WTC11 (cell line): ENCODE data around the gene DIP2A. TPM values are rescaled to one million over a fixed set of nuclear protein-coding genes. Genes with fewer than 3 reads are reported as not detected.

ENCODE experiments used
- ATAC-seq: fragments of 200-7000 bp; cut with Tn5 transposase; 2 replicates; pipeline ENCODE4 v1.10.0; 2021; ENCODE audit warnings: mild to moderate bottlenecking, moderate library complexity
- CTCF ChIA-PET: fragments of 300-600 bp; sonication (Branson Sonifier 250); formaldehyde crosslinking; loops from one replicate; lab custom pipeline; 2021; ENCODE audit warnings: antibody characterized with exemption; lab: Charles Lee
- POLR2A ChIA-PET: fragments of 350-600 bp; sonication (Branson Sonifier 250); formaldehyde crosslinking; loops from one replicate; lab custom pipeline; 2021; ENCODE audit warnings: antibody characterized with exemption; lab: Charles Lee
- DNase-seq: peaks from one replicate; pipeline ENCODE4 v3.0.0; 2021; ENCODE audit warnings: low spot score
- H3K27ac Mint-ChIP-seq: 2 replicates; pipeline ENCODE4 v1.8.0; 2021; ENCODE audit warnings: mixed read lengths
- H3K27me3 Mint-ChIP-seq: 2 replicates; pipeline ENCODE4 v1.8.0; 2021; ENCODE audit warnings: low read depth, mild to moderate bottlenecking, moderate library complexity, mixed read lengths
- H3K36me3 Mint-ChIP-seq: 2 replicates; pipeline ENCODE4 v1.8.0; 2021; ENCODE audit warnings: mixed read lengths
- H3K4me1 Mint-ChIP-seq: 2 replicates; pipeline ENCODE4 v1.8.0; 2022; ENCODE audit warnings: mixed read lengths
- H3K4me3 Mint-ChIP-seq: 2 replicates; pipeline ENCODE4 v1.8.0; 2021; ENCODE audit warnings: mild to moderate bottlenecking, moderate library complexity, mixed read lengths
- H3K9me3 Mint-ChIP-seq: 2 replicates; pipeline ENCODE4 v1.8.0; 2021; ENCODE audit warnings: mixed read lengths
- CREM ChIP-seq: sonication (generic); formaldehyde crosslinking; IDR thresholded peaks from 2 replicates; pipeline ENCODE4 v1.8.1; 2022; ENCODE audit warnings: mild to moderate bottlenecking, missing genetic modification reagents, moderate library complexity
- GABPB1 ChIP-seq: sonication (generic); formaldehyde crosslinking; IDR thresholded peaks from 2 replicates; pipeline ENCODE4 v1.8.1; 2023; ENCODE audit warnings: mild to moderate bottlenecking, missing genetic modification reagents
- GRHL2 ChIP-seq: fragments of 250-450 bp; sonication (Bioruptor Pico); IDR thresholded peaks from 2 replicates; pipeline ENCODE4 v1.8.0; 2022; ENCODE audit warnings: mild to moderate bottlenecking, moderate library complexity; ENCODE audit not compliant: insufficient replicate concordance, severe bottlenecking
- IRF2 ChIP-seq: sonication (generic); formaldehyde crosslinking; IDR thresholded peaks from 2 replicates; pipeline ENCODE4 v1.8.0; 2022; ENCODE audit warnings: low read depth, missing genetic modification reagents, borderline replicate concordance
- MXD4 ChIP-seq: fragments of 250-450 bp; sonication (Bioruptor Pico); IDR thresholded peaks from 2 replicates; pipeline ENCODE4 v1.8.0; 2021; ENCODE audit warnings: mild to moderate bottlenecking, moderate library complexity, borderline replicate concordance
- NFATC4 ChIP-seq: fragments of 250-450 bp; sonication (Bioruptor Pico); IDR thresholded peaks from 2 replicates; pipeline ENCODE4 v1.9.0; 2021; ENCODE audit warnings: mild to moderate bottlenecking
- NFYB ChIP-seq: sonication (generic); formaldehyde crosslinking; conservative IDR thresholded peaks from 2 replicates; pipeline ENCODE4 v1.8.0; 2022; ENCODE audit warnings: low read depth, missing genetic modification reagents
- NR1H2 ChIP-seq: sonication (generic); formaldehyde crosslinking; IDR thresholded peaks from 2 replicates; pipeline ENCODE4 v1.9.0; 2021; ENCODE audit warnings: mild to moderate bottlenecking, moderate library complexity, missing genetic modification reagents
- NR2C2 ChIP-seq: sonication (generic); formaldehyde crosslinking; IDR thresholded peaks from 2 replicates; pipeline ENCODE4 v1.8.0; 2022; ENCODE audit warnings: mild to moderate bottlenecking, missing genetic modification reagents
- OVOL2 ChIP-seq: fragments of 250-450 bp; sonication (Bioruptor Pico); IDR thresholded peaks from 2 replicates; pipeline ENCODE4 v1.9.0; 2021; ENCODE audit warnings: mild to moderate bottlenecking, borderline replicate concordance
- PRRX2 ChIP-seq: fragments of 250-450 bp; sonication (Bioruptor Pico); IDR thresholded peaks from 2 replicates; pipeline ENCODE4 v1.8.0; 2021; ENCODE audit warnings: mild to moderate bottlenecking
- RORB ChIP-seq: fragments of 250-450 bp; sonication (Bioruptor Pico); IDR thresholded peaks from 2 replicates; pipeline ENCODE4 v1.9.0; 2021; ENCODE audit warnings: mild to moderate bottlenecking
- ZNF219 ChIP-seq: sonication (generic); formaldehyde crosslinking; IDR thresholded peaks from 2 replicates; pipeline ENCODE4 v1.8.0; 2023; ENCODE audit warnings: missing genetic modification reagents, mild to moderate bottlenecking, borderline replicate concordance
- ZNF317 ChIP-seq: sonication (generic); formaldehyde crosslinking; IDR thresholded peaks from 2 replicates; pipeline ENCODE4 v1.8.1; 2023; ENCODE audit warnings: low read depth, mild to moderate bottlenecking, moderate library complexity, missing genetic modification reagents, borderline replicate concordance
- ZNF396 ChIP-seq: fragments of 250-450 bp; sonication (Bioruptor Pico); IDR thresholded peaks from 2 replicates; pipeline ENCODE4 v1.8.0; 2021; ENCODE audit warnings: mild to moderate bottlenecking, moderate library complexity, borderline replicate concordance
- total RNA-seq: library from RNA; stranded (reverse); gene quantifications from 3 replicates; pipeline ENCODE4 v1.2.3, GENCODE V29; 2021
- TF ChIP-seq, protein P1 (sequence below): sonication (generic); formaldehyde crosslinking; conservative IDR thresholded peaks from 2 replicates; pipeline ENCODE4 v1.8.1; 2023; ENCODE audit warnings: mild to moderate bottlenecking, low read depth, missing genetic modification reagents, moderate library complexity
- TF ChIP-seq, protein P2 (sequence below): fragments of 250-450 bp; sonication (Bioruptor Pico); IDR thresholded peaks from 2 replicates; pipeline ENCODE4 v1.8.0; 2021; ENCODE audit warnings: mild to moderate bottlenecking
- TF ChIP-seq, protein P3 (sequence below): fragments of 250-450 bp; sonication (Bioruptor Pico); IDR thresholded peaks from 2 replicates; pipeline ENCODE4 v1.9.0; 2021; ENCODE audit warnings: mild to moderate bottlenecking
- TF ChIP-seq, protein P4 (sequence below): sonication (generic); formaldehyde crosslinking; IDR thresholded peaks from 2 replicates; pipeline ENCODE4 v1.8.1; 2023; ENCODE audit warnings: mild to moderate bottlenecking, missing genetic modification reagents
- TF ChIP-seq, protein P5 (sequence below): sonication (generic); formaldehyde crosslinking; IDR thresholded peaks from 2 replicates; pipeline ENCODE4 v1.8.1; 2022; ENCODE audit warnings: mild to moderate bottlenecking, missing genetic modification reagents, moderate library complexity, borderline replicate concordance

DIP2A gene
- total RNA-seq, 1 experiment from 2014 or later = 39.4 TPM

DNA sequence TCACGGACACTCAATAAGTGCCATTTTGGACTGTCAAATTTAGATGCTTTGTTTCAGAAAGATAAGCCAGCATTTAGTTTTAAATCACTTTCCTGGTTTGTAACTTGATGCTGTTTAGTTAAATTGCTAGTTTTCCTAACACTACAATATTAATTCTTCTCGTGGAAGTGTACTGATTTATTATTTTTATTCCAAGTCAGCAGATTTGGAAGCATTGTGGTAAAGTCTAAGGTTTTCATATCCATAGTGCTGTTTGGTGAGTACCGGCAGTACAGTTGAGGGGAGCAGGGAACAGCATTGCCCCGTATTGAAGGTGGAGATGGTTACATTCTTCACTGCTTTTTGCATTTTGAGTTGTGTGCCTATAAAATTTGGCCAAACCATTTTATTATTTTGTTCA, 109.9 kb downstream of the DIP2A start:
- DNase-seq (no peak), ATAC-seq (no peak)
- peaks cover 51% of the 10 kb centered on the region for H3K36me3 Mint-ChIP-seq
- H3K4me1 Mint-ChIP-seq = no peaks in the 10 kb centered on the region
- H3K4me3 Mint-ChIP-seq = no peak overlapping the region
- H3K27ac Mint-ChIP-seq = no peak overlapping the region
- no peak for TF ChIP-seq MXD4 (CRISPR knock-in tag)
- no peak for TF ChIP-seq NFYB (CRISPR knock-in tag)
- no peak for TF ChIP-seq NR1H2 (CRISPR knock-in tag)
- TF ChIP-seq NFATC4 (CRISPR knock-in tag) = no peak
- TF ChIP-seq PRRX2 (CRISPR knock-in tag) = no peak
- TF ChIP-seq, protein P1, sequence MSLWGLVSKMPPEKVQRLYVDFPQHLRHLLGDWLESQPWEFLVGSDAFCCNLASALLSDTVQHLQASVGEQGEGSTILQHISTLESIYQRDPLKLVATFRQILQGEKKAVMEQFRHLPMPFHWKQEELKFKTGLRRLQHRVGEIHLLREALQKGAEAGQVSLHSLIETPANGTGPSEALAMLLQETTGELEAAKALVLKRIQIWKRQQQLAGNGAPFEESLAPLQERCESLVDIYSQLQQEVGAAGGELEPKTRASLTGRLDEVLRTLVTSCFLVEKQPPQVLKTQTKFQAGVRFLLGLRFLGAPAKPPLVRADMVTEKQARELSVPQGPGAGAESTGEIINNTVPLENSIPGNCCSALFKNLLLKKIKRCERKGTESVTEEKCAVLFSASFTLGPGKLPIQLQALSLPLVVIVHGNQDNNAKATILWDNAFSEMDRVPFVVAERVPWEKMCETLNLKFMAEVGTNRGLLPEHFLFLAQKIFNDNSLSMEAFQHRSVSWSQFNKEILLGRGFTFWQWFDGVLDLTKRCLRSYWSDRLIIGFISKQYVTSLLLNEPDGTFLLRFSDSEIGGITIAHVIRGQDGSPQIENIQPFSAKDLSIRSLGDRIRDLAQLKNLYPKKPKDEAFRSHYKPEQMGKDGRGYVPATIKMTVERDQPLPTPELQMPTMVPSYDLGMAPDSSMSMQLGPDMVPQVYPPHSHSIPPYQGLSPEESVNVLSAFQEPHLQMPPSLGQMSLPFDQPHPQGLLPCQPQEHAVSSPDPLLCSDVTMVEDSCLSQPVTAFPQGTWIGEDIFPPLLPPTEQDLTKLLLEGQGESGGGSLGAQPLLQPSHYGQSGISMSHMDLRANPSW (CRISPR knock-in tag) = no peak
- TF ChIP-seq, protein P2, sequence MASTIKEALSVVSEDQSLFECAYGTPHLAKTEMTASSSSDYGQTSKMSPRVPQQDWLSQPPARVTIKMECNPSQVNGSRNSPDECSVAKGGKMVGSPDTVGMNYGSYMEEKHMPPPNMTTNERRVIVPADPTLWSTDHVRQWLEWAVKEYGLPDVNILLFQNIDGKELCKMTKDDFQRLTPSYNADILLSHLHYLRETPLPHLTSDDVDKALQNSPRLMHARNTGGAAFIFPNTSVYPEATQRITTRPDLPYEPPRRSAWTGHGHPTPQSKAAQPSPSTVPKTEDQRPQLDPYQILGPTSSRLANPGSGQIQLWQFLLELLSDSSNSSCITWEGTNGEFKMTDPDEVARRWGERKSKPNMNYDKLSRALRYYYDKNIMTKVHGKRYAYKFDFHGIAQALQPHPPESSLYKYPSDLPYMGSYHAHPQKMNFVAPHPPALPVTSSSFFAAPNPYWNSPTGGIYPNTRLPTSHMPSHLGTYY (CRISPR knock-in tag) = no peak
- TF ChIP-seq, protein P3, sequence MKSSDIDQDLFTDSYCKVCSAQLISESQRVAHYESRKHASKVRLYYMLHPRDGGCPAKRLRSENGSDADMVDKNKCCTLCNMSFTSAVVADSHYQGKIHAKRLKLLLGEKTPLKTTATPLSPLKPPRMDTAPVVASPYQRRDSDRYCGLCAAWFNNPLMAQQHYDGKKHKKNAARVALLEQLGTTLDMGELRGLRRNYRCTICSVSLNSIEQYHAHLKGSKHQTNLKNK (CRISPR knock-in tag) = no peak
- TF ChIP-seq, protein P4, sequence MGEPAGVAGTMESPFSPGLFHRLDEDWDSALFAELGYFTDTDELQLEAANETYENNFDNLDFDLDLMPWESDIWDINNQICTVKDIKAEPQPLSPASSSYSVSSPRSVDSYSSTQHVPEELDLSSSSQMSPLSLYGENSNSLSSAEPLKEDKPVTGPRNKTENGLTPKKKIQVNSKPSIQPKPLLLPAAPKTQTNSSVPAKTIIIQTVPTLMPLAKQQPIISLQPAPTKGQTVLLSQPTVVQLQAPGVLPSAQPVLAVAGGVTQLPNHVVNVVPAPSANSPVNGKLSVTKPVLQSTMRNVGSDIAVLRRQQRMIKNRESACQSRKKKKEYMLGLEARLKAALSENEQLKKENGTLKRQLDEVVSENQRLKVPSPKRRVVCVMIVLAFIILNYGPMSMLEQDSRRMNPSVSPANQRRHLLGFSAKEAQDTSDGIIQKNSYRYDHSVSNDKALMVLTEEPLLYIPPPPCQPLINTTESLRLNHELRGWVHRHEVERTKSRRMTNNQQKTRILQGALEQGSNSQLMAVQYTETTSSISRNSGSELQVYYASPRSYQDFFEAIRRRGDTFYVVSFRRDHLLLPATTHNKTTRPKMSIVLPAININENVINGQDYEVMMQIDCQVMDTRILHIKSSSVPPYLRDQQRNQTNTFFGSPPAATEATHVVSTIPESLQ (CRISPR knock-in tag) = no peak
- no peak for TF ChIP-seq ZNF317 (CRISPR knock-in tag)
- no peak for TF ChIP-seq ZNF219 (CRISPR knock-in tag)
- H3K27me3 Mint-ChIP-seq = no peaks in the 10 kb centered on the region
- peaks cover 3% of the 10 kb centered on the region; the same call in 1 of the 2 replicates for H3K9me3 Mint-ChIP-seq
- POLR2A ChIA-PET = no interaction called here
- CTCF ChIA-PET = no interaction called here

DNA sequence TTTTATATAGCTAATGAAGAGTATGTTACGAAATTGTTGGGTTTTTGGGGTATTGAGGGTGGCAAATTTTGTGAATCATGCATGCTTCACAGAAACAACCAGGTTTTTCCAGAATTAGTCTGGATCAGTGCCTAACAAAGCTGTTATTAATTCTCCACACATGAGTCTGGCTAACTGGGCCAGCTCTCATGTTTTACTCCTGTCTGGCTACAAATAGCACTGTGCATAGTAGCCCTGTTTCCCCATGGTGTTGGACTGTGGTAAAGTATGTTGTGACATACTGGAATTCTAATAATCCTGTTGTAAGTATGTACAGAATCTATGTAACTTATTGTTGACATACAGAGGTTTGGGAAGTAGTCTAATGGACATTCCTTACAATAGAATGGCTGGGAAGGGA, 110.4 kb downstream of the DIP2A start:
- no peaks in the 10 kb centered on the region for H3K4me1 Mint-ChIP-seq
- TF ChIP-seq, protein P3 (CRISPR knock-in tag) = no peak
- TF ChIP-seq CREM (CRISPR knock-in tag) (no peak), GRHL2 (CRISPR knock-in tag) (no peak), ZNF317 (CRISPR knock-in tag) (no peak), GABPB1 (CRISPR knock-in tag) (no peak), IRF2 (CRISPR knock-in tag) (no peak), OVOL2 (CRISPR knock-in tag) (no peak), RORB (no peak), NR2C2 (CRISPR knock-in tag) (no peak), ZNF396 (CRISPR knock-in tag) (no peak)
- TF ChIP-seq, protein P5, sequence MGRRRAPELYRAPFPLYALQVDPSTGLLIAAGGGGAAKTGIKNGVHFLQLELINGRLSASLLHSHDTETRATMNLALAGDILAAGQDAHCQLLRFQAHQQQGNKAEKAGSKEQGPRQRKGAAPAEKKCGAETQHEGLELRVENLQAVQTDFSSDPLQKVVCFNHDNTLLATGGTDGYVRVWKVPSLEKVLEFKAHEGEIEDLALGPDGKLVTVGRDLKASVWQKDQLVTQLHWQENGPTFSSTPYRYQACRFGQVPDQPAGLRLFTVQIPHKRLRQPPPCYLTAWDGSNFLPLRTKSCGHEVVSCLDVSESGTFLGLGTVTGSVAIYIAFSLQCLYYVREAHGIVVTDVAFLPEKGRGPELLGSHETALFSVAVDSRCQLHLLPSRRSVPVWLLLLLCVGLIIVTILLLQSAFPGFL (CRISPR knock-in tag) = no peak
- TF ChIP-seq, protein P1 (CRISPR knock-in tag) = no peak
- DNase-seq = no peak
- ATAC-seq = no peak
- H3K27ac Mint-ChIP-seq = no peak overlapping the region
- H3K9me3 Mint-ChIP-seq = peaks cover 3% of the 10 kb centered on the region; the same call in 1 of the 2 replicates
- POLR2A ChIA-PET = no interaction called here
- CTCF ChIA-PET = no interaction called here
- no peaks in the 10 kb centered on the region for H3K27me3 Mint-ChIP-seq
- peaks cover 51% of the 10 kb centered on the region for H3K36me3 Mint-ChIP-seq
- H3K4me3 Mint-ChIP-seq = no peak overlapping the region
